Hippocampal formation (tissue), 2 donors: ENCODE results near the gene FOXM1.

ENCODE experiments used
- DNase-seq, 2 donors: peaks; one replicate each; lab custom pipeline; 2025; lab: John Stamatoyannopoulos, UW

FOXM1 gene, protein sequence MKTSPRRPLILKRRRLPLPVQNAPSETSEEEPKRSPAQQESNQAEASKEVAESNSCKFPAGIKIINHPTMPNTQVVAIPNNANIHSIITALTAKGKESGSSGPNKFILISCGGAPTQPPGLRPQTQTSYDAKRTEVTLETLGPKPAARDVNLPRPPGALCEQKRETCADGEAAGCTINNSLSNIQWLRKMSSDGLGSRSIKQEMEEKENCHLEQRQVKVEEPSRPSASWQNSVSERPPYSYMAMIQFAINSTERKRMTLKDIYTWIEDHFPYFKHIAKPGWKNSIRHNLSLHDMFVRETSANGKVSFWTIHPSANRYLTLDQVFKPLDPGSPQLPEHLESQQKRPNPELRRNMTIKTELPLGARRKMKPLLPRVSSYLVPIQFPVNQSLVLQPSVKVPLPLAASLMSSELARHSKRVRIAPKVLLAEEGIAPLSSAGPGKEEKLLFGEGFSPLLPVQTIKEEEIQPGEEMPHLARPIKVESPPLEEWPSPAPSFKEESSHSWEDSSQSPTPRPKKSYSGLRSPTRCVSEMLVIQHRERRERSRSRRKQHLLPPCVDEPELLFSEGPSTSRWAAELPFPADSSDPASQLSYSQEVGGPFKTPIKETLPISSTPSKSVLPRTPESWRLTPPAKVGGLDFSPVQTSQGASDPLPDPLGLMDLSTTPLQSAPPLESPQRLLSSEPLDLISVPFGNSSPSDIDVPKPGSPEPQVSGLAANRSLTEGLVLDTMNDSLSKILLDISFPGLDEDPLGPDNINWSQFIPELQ

DNA sequence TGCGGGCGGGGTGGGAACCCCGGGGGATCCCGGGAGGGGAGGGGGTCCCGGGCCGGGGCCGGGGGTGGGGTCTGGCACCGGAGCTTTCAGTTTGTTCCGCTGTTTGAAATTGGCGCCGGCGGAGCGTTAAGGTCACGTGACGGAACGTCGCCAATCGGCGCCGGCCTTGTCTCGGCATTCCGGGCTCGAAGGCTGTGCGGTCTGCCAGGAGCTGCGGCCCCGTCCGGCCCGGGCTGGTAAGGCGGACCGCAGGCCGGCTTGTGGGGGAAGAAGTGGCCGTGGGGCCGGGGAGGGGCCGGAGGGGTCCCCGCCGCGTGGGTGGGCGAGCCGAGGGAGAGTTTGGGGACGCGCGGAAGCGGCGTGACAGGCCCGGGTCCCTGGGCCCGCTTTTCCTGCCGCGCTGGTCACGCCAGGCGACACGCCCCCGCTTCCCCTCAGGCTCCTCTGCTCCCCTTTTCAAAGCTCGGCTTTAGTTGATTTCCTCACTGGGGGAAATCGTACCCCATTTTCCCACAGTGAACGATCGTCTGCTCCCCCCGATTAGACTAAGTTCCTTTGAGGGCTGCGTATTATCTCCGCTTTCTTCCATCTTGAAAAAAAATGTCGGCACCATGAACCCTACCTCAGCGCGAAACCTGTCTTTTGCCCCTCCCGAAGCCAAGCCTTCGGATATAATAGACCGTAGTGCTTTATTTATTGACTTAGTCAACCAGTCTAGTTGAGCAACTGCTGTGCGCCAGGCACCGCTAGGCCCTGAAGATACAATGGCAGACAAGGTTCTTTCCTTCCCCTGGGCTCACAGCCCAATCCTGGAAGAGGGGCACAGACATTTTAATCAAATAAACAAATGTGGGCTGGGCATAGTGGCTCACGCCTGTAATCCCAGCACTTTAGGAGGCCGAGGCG is at the start of gene FOXM1, which contains the start of gene RHNO1:
FOXM1 (minus strand) TSS at position 128 of the 906 bp plus-strand sequence. CDS start 2,696 bp downstream, outside the sequence.
RHNO1 (plus strand) TSS at position 177 of the 906 bp plus-strand sequence. CDS start 8,144 bp downstream, outside the sequence.
- peak; percentile 76 to 92 for DNase-seq

DNA sequence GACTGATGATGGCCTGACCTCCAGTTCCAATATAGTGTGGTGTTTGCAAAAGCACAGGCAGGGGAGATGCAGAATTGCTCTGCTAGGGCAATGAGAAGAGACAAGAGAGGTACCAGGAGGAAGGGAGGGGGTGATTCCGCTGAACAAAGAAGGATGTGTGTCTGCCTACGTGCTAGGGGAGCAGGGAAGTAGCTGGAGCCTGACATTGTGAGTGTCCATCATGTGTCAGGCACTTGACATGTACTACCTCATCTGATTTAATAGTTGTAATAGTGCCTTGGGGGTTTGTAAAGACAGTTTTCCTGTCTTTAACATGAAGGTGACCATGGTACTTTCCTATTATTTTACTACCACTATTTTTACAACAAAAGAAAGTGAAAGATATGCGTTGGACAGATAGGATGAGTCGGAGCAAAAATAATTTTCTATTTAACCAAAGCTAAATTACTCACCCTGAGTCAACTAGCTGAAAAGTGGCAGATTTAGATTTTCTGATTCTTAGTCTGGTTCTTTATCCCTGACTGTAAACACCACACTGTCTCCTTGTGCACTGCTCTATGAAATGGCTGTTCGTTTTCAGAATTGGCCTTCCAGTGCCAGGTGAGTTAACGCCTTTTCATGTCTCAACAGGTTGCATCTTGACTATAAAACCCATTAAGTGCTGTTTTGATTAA is 48.5 kb upstream of the FOXM1 start:
- DNase-seq, result no peak

DNA sequence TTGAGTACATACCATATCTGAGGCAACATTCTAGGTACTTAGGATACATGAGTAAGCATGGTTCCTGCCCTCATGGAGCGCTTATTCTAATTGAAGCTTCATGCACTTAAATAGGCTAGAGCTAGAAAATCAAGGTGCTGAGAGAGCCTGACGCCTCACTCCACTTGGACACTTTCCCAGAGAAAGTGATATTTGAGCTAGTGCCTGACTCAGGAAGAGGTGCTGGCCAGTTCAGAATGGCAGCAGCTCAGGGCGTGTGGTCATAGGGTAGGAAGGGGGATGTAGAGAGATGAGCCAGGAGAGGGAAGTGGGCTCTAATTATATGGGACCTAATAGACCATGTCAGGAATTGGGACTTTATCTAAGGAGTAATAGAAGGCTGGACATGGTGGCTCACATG is 47.0 kb upstream of the FOXM1 start:
- DNase-seq, result no peak

DNA sequence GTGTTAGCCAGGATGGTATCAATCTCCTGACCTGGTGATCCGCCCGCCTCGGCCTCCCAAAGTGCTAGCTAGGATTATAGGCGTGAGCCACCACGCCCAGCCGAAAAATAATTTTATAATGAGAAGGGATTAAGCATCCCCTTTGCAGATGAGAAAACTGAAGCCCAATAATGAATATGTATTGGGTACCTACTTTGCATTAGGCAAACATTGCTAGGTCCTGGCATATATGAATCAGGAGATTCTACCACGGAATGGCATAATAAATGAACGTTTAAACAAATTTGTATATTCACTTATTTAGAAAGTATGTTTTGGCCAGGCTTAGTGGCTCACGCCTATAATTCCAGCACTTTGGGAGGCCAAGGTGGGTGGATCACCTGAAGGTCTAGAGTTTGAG is 46.1 kb upstream of the FOXM1 start:
- no peak for DNase-seq

DNA sequence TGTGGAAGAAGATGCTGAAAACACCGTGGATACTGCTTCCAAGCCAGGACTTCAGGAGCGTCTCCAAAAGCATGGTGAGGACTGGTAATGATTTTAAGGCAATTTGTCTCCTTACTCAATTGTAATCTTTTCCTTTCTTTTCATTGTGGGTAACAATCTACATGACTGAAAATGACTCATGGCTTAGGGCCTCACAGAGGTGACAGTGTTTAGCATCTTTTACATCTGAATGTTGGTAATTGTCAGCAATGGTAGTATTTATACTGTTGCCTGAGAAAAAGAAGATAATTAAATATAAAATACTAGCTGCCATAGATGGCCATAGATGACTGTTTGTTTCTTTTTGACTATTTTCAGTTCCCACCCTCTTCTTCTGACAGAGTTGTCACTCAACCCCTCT is 45.4 kb upstream of the FOXM1 start:
- no peak for DNase-seq

DNA sequence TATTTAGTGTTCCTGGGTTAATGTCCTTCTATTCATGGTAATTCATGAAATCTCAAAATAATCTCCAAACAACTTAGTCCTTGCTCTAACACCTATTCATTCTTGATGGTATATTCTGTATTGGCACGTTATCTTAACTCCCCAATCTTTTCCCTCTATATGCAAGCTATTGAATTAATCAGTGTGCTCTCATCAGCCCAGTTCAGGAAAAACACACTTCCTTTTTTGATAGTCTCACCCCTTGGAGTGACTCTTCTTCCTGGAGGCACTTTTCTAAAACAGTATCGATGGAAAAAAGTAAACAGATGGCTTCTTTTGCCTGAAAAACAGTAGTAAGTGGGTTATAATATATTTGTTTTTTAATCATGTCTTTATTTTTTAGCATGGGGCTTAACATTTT is 42.3 kb upstream of the FOXM1 start:
- no peak for DNase-seq

DNA sequence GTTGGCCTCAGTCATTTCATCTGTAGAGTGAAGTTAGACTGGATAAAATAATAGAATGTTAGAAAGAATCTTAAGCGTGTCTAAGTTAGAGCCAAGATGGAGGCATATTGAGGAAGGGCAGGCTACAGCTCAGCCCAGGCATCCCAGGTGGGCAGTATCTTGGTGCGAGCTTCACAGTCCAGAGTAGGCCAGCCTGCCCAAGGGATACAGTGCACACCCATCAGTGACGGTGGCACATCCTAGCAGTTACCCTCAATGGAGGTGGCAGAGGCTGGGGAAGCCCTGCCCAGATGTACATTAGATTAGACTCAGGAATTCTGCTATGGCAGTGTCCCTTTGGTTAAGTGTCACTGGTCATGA is 35.2 kb upstream of the FOXM1 start:
- no peak for DNase-seq

DNA sequence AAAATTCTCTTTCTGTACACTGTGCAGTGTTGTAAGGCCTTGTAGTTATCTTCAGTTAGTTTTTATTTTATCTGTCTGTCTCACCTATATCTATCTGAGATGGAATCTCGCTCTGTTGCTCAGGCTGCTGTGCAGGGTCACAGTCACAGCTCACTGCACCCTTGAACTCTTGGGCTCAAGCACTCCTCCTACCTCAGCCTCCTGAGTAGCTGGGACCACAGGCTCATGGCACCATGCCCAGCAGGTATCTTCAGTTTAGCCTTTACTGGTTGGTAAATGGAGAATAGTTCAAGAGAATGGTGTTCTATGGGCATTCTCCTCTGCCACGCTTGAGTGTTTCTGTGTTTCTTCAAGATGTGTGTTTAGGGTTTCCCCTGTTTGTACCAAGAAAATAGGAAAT is 27.3 kb upstream of the FOXM1 start:
- DNase-seq, result no peak

DNA sequence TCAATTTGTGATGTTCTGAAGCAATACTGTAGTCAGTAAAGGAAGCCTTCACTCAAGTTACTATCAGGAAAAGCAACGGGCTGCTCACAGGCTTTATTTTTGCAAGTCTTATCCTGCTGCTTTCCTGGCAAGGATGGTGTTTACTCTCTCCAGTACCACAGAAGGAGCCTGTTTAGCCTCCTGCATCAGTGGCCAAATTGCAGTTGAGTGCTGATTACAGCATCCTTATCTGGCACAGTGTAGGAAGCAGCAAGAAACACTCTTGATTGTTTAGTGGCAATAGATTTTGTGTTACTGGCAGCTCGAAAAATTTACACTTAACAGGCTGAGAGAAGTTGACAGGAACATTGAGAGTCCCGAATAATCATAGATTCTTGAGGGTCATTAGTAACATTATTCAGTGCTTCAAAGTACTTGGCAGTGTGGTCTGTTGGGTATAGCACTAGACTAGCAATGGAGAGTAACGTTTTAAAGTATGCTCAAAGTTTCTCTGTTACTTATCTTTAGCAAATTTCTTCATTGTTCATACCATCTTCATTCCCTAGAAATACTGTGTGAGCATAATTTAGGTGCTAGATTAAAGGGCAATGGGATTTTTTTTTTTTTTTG is 25.4 kb upstream of the FOXM1 start:
- DNase-seq, result peak; percentile 58 to 90

DNA sequence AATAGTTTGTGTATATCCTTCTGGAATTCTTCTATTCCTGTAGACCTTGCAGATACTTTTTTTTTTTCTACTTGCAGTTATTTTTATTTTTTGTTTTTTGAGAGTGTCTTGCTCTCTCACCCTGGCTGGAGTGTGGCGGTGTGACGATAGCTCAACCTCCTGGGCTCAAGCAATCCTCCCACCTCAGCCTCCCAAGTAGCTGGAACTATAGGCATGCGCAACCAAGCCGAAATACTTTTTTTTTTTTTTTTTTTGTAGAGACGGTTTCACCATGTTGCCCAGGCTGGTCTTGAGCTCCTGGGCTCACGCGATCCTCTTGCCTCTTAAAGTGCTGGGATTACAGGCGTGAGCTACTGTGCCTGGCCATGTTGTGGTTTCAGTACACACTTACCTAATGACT is 23.7 kb upstream of the FOXM1 start:
- DNase-seq, result no peak

DNA sequence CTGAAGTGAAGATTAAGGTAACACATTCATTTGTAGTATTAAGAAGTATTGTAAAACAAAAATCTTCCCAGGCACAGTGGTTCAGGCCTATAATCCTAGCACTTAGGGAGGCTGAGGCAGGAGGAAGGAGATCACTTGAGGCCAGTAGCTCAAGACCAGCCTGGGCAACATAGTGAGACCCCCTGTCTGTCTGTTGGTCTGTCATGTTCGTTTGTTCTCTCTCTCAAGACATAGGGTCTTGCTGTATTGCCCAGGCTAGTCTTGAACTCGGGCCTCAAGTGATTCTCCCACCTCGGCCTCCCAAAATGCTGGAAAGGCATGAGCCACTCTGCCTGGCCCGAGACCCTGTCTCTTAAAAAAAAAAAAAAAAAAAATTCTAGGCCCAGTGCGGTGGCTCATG is 20.4 kb upstream of the FOXM1 start:
- DNase-seq, result no peak

DNA sequence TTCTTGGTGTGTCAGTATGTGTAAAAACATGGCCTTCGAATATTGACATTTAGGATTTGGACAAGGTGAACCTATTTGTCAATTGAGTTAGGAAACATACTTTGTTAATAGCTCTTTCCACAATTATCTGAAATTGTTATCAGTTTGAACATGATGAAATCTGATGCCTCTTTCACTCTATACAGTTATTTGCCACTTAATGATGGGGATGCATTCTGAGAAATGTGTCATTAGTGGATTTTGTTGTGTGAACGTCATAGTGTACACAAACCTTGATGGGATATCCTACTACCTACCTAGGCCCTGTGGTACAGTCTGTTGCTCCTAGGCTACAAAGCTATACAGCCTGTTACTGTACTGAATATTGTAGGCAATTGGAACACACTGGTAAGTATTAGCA is 18.5 kb upstream of the FOXM1 start:
- DNase-seq, result no peak

DNA sequence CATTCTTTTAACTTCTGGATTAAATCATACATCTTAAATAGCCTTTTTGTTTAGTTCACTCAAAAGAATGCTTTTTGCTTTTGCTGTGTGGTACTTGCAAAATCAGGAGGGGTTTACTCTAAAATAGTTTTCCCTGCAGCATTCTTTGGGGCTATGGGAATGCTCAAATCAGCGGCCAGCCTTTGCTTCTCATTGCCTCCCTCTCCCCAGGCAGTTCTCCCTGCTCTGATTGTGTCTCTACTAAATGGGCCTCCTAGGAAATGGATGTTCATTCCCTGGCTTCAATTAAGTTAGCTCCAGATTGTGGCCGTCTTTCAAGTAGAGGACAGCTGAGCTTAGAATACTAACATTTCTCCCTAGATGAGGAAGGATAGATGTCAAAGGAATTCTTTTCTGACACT is 18.1 kb upstream of the FOXM1 start:
- DNase-seq, result no peak

DNA sequence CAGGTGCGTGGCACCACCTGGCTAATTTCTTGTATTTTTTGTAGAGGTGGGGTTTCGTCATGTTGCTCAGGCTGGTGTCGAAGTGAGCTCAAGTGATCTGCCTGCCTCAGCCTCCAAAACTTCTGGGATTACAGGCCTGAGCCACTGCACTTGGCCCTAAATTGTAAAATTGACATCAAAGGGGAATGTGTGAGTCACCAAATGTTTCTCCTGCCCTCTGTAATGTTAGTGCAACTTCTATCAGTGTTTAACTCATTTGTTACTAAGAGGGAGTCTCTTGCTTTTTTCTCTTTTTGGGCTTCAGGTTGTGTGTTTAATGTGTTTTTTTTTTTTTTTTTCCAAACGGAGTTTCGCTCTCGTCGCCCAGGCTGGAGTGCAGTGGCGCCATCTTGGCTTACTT is 16.0 kb upstream of the FOXM1 start:
- no peak for DNase-seq

DNA sequence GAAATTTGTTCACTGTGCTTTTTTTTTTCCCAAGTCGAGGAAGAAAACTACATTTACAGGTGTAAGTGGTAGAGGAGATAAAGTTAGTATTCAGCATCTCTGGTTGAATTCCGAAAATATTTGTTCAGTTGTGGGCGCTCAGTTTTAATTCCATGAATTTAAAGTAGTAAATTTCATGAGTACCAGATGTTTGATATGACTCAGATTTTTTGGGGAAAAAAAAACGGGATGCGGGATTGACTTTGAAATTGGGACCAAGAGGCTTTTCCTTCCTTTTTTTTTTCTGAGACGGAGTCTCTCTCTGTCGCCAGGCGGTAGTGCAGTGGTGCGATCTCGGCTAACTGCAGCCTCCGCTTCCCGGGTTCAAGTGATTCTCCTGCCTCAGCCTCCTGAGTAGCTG is 15.3 kb upstream of the FOXM1 start:
- no peak for DNase-seq

DNA sequence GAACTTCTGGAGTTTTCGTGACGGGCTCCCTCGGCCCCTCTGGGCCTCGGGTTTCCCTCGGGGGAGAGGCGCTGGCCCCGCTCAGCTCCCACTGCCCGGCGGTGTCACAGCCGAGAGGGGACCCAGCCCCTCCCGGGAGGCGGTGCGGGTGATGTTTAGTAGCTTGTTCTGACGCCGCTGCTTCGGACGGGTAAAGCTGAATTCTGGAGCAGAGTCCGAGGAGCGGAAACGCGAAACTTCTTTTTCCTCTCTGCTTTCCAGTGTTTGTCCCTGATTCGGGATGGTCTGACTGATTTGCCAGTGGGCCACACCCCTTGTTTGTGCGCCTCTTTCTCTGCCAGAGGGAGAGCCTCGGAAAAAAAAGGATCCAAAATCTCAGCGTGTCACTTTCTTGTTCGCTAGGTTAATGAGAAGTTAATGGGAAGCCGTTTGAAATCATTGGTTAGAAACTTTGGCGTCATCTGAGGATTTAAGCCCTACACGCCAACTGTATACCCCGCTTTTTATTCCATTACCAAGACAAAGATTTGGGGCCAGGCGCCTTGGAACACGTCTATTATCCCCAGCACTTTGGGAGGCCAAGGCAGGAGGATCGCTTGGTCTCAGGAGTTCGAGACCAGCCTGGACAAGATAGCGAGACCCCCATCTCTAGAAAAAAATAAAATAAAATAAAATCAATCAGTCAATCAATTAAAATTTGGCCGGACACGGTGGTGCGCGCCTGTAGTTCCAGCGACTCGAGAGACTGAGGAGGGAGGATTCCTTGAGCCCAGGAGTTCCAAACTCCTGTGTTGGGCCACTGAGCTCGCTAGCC is 14.5 kb upstream of the FOXM1 start:
- peak in 1 of 2 donors; percentile 47 for DNase-seq

DNA sequence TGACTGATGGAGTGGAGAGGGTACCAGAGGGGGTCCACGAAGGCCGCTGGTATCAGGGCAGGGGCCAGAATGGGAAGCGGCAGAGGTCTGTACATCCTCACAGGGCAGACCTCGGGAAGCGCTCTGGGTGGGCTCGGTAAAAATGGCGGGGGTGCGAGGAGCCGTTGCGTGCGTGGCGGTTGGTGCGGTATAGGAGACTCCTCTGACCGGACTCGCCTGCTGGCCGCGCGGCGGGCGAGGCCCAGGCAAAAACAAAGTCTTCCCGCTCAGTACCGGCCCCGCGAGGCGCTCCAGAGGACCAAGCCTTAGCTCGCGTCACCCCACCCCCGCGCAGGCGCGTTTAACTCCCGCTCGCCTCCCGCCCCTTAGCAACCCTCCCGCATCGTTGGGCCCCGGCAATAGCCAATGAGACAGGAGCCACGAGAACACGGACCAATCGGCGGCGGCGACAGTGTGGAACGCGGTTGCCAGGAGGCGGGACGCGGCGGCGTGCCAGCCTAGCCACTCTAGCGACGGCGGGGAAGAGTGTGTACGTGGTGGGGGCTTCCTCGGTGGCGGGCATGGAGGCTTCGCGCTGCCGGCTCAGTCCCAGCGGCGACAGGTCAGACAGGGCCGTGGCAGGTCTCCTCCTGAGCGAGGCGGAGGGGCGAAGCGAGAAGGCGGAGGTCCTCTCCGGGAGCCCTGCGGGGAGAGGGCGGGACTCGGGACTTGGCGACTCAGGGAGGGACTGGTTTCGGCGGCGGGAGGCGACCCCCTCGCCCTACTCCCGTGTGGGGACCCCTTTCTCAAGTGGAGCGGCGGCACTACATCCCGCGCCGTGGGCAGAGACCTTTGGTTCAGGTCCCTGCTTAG is 13.6 kb upstream of the FOXM1 start, which contains the start of gene TULP3:
TULP3 (plus strand) TSS at position 504 of the 852 bp plus-strand sequence; CDS start at position 561, 57 bp downstream.
- peak; percentile 98 to 99 for DNase-seq

DNA sequence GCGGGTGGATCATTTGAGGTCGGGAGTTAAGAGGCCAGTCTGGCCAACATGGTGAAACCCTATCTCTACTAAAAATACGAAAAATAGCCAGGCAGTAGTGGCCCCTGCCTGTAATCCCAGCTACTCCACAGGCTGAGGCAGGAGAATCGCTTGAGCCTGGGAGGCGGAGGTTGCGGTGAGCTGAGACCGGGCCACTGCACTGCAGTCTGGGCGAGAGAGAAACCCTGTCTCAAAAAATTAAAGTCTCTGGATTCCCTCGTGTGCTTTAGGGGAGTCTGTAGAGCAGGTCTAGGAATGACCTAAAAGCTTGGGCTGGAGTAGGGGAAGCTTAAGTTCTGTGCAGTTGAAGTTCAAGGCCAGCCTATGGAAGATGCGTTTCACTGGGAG is 13.0 kb upstream of the FOXM1 start:
- no peak for DNase-seq

DNA sequence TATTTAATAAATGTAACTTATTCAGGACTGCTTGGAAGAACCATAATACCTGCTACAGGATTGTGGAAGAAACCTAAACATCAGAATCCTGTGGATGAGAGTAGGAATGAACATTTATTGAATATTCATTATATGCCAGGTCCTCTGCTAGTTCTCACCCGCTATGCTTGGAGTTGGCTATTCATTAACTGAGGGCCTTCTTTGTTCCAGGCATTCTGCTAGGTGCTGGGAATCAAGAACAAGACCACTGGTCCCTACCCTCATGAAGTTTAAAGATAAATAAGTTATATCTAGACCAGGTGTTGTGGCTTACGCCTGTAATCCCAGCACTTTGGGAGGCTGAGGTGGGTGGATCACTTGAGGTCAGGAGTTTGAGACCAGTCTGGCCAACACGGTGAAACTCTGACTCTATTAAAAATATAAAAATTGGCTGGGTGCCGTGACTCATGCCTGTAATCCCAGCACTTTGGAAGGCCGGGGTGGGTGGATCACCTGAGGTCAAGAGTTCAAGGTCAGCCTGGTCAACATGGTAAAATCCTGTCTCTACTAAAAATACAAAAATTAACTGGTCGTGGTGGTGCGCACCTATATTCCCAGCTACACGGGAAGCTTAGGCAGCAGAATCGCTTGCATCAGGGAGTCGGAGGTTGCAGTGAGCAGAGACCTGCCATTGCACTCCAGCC is 9.9 kb upstream of the FOXM1 start:
- no peak for DNase-seq
